ENCODE results near the gene CCDC88C.

The CCDC88C gene

DNA sequence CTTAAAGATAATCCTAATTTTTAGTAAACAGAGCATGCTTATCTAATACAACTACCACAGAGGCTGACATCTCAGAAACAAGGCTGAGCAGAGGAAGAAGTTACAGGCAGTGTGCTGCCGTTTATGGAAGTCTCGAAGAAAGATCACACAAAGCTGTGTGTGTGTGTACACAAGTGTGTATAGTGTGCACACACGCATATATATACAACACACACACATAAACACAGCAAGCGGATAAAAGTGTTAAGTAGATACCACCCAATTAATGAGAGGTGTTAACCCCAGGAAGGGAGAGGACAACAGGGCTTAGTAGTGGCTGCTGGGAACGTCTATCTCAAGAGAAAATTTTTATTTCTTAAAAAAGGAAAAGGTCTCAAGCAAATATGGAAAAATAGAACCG is 15.3 kb downstream of the CCDC88C start:
- H3K36me3 ChIP-seq (ENCODE audit: control insufficient read depth, insufficient read depth, low read length) = peaks cover 3% of the 10 kb centered on the region
- H3K27me3 ChIP-seq (ENCODE audit: control insufficient read depth, insufficient read depth, low read length) = no peaks in the 10 kb centered on the region
- H3K9ac ChIP-seq (ENCODE audit: low read length) = no peak overlapping the region
- no peaks in the 10 kb centered on the region for H3K4me1 ChIP-seq (ENCODE audit: control insufficient read depth, insufficient read depth, low read length)
- H3K4me3 ChIP-seq (ENCODE audit: low read length) = no peak overlapping the region
- H3K27ac ChIP-seq (ENCODE audit: low read depth, low read length) = no peak overlapping the region

DNA sequence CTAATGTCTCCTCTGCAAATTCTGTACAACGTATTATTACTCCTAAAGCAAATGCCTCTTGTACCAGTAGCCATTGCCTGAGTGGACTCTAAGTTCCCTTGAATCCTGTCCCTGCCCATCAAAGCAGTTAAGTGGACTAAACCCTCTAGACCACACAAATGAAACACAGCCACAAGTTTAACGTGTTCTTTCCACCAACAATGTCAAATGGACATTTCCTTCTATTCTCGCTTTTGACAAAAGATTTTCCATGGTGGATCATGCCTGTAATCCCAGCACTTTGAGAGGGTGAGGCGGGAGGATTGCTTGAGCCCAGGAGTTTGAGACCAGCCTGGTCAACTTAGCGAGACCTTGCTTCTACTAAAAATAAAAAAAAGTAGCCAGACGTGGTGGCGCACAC is 15.9 kb downstream of the CCDC88C start:
- Histone ChIP-seq H3K4me1 (ENCODE audit: control insufficient read depth, insufficient read depth, low read length) (no peaks in the 10 kb centered on the region), H3K9ac (ENCODE audit: low read length) (no peak overlapping the region), H3K4me3 (ENCODE audit: low read length) (no peak overlapping the region)

DNA sequence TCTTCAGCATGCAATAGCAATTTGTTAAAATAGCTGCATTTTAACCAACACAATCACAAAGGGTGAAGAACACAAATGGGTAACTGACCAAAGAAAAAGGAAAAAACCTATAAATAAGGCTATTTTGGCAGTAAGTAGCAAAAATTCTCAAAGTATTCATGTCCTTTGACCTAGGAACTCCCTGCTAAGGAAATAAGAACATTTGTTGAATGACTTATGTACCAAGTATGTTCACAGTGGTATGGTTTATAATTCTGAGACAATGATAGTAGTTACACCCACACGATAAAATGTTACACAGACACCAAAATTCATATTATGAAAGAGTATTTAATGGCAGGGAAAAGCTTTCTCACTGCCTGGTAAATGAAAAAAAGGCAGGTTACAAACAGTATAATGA is 16.9 kb downstream of the CCDC88C start:
- H3K4me1 ChIP-seq (ENCODE audit: control insufficient read depth, insufficient read depth, low read length) = no peaks in the 10 kb centered on the region
- no peak overlapping the region for H3K4me3 ChIP-seq (ENCODE audit: low read length)
- H3K27me3 ChIP-seq (ENCODE audit: control insufficient read depth, insufficient read depth, low read length) = no peaks in the 10 kb centered on the region
- no peak overlapping the region for H3K9ac ChIP-seq (ENCODE audit: low read length)
- no peaks in the 10 kb centered on the region for H3K36me3 ChIP-seq (ENCODE audit: control insufficient read depth, insufficient read depth, low read length)
- no peak overlapping the region for H3K27ac ChIP-seq (ENCODE audit: low read depth, low read length)

More for the DNA sequence above, 15.9 kb downstream of the CCDC88C start:
- Histone ChIP-seq H3K36me3 (ENCODE audit: control insufficient read depth, insufficient read depth, low read length) (no peaks in the 10 kb centered on the region), H3K27ac (ENCODE audit: low read depth, low read length) (no peak overlapping the region), H3K27me3 (ENCODE audit: control insufficient read depth, insufficient read depth, low read length) (no peaks in the 10 kb centered on the region)

GRCh38 chr14:91399868-91400640 is 17.6 kb downstream of the CCDC88C start:
- no peaks in the 10 kb centered on the region for H3K27me3 ChIP-seq (ENCODE audit: control insufficient read depth, insufficient read depth, low read length)
- no peaks in the 10 kb centered on the region for H3K36me3 ChIP-seq (ENCODE audit: control insufficient read depth, insufficient read depth, low read length)
- peak overlapping the region; percentile 42 for H3K4me3 ChIP-seq (ENCODE audit: low read length)
- no peak overlapping the region for H3K9ac ChIP-seq (ENCODE audit: low read length)
- H3K27ac ChIP-seq (ENCODE audit: low read depth, low read length) = no peak overlapping the region
- no peaks in the 10 kb centered on the region for H3K4me1 ChIP-seq (ENCODE audit: control insufficient read depth, insufficient read depth, low read length)

GRCh38 chr14:91398707-91399106 is 18.9 kb downstream of the CCDC88C start:
- no peak overlapping the region for H3K4me3 ChIP-seq (ENCODE audit: low read length)
- no peaks in the 10 kb centered on the region for H3K4me1 ChIP-seq (ENCODE audit: control insufficient read depth, insufficient read depth, low read length)
- H3K9ac ChIP-seq (ENCODE audit: low read length) = no peak overlapping the region
- H3K27ac ChIP-seq (ENCODE audit: low read depth, low read length) = no peak overlapping the region
- no peaks in the 10 kb centered on the region for H3K36me3 ChIP-seq (ENCODE audit: control insufficient read depth, insufficient read depth, low read length)
- H3K27me3 ChIP-seq (ENCODE audit: control insufficient read depth, insufficient read depth, low read length) = no peaks in the 10 kb centered on the region

DNA sequence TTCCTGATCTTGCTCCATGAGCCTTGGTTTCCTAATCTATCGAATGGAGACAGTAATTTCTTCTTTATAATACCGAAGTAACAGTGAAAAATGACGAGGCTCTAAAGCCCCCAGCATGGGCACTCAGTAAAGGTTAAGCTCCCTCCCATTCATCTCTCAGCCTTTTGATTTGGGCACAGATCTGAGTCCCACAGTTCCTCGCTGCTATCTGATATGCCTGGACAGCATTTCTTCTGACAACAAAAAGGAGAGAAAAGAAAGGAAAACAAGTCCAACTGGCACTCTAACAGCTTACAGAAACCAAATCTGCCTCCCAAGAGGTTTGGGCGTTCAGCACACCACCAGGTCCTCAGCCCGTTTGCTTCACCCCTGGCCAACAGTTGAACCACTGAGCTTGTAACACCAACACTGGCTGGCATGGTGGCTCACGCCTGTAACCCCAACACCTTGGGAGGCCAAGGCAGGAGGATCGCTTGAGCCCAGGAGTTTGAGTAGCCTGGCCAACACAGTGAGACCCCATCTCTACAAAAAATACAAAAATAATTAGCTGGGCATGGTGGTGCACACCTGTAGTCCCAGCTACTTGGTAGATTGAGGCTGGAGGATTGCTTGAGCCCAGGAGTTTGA is 19.5 kb downstream of the CCDC88C start:
- H3K36me3 ChIP-seq (ENCODE audit: control insufficient read depth, insufficient read depth, low read length) = no peaks in the 10 kb centered on the region
- no peak overlapping the region for H3K27ac ChIP-seq (ENCODE audit: low read depth, low read length)
- H3K4me1 ChIP-seq (ENCODE audit: control insufficient read depth, insufficient read depth, low read length) = no peaks in the 10 kb centered on the region
- no peak overlapping the region for H3K9ac ChIP-seq (ENCODE audit: low read length)
- H3K27me3 ChIP-seq (ENCODE audit: control insufficient read depth, insufficient read depth, low read length) = no peaks in the 10 kb centered on the region
- H3K4me3 ChIP-seq (ENCODE audit: low read length) = no peak overlapping the region

- Histone ChIP-seq H3K36me3 (ENCODE audit: control insufficient read depth, insufficient read depth, low read length) (no peaks in the 10 kb centered on the region), H3K4me1 (ENCODE audit: control insufficient read depth, insufficient read depth, low read length) (no peaks in the 10 kb centered on the region), H3K27ac (ENCODE audit: low read depth, low read length) (no peak overlapping the region), H3K4me3 (ENCODE audit: low read length) (no peak overlapping the region), H3K9ac (ENCODE audit: low read length) (no peak overlapping the region), H3K27me3 (ENCODE audit: control insufficient read depth, insufficient read depth, low read length) (no peaks in the 10 kb centered on the region)
Observed at GRCh38 chr14:91396959-91397815, 20.4 kb downstream of the CCDC88C start.

GRCh38 chr14:91396013-91396660 is 21.5 kb downstream of the CCDC88C start:
- Histone ChIP-seq H3K27me3 (ENCODE audit: control insufficient read depth, insufficient read depth, low read length) (no peaks in the 10 kb centered on the region), H3K4me3 (ENCODE audit: low read length) (peak overlapping the region; percentile 21), H3K36me3 (ENCODE audit: control insufficient read depth, insufficient read depth, low read length) (no peaks in the 10 kb centered on the region), H3K4me1 (ENCODE audit: control insufficient read depth, insufficient read depth, low read length) (no peaks in the 10 kb centered on the region), H3K27ac (ENCODE audit: low read depth, low read length) (no peak overlapping the region), H3K9ac (ENCODE audit: low read length) (no peak overlapping the region)

DNA sequence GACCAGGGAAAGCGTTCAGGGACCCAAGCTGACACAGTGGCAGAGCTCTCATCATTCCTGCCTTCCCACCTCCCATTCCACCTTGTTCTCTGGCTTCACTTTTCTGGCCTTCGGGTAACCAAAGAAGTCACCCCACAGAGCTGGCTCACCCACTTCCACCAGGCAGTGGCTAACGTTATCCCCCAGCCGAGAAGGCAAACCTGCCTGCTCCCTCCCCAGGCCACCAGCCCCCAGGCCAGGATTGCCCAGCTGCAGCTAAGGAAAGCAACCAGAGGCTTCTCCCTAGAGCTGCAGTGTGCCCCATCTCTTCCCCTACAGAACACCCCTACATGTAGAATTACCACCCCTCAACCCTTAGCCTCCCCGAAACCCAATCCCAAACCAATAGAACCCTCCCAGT is 22.2 kb downstream of the CCDC88C start:
- no peaks in the 10 kb centered on the region for H3K36me3 ChIP-seq (ENCODE audit: control insufficient read depth, insufficient read depth, low read length)
- H3K27ac ChIP-seq (ENCODE audit: low read depth, low read length) = no peak overlapping the region
- H3K4me1 ChIP-seq (ENCODE audit: control insufficient read depth, insufficient read depth, low read length) = no peaks in the 10 kb centered on the region
- no peaks in the 10 kb centered on the region for H3K27me3 ChIP-seq (ENCODE audit: control insufficient read depth, insufficient read depth, low read length)
- H3K9ac ChIP-seq (ENCODE audit: low read length) = no peak overlapping the region
- no peak overlapping the region for H3K4me3 ChIP-seq (ENCODE audit: low read length)

- H3K27ac ChIP-seq (ENCODE audit: low read depth, low read length) = no peak overlapping the region
- no peak overlapping the region for H3K4me3 ChIP-seq (ENCODE audit: low read length)
- no peaks in the 10 kb centered on the region for H3K4me1 ChIP-seq (ENCODE audit: control insufficient read depth, insufficient read depth, low read length)
- no peak overlapping the region for H3K9ac ChIP-seq (ENCODE audit: low read length)
- no peaks in the 10 kb centered on the region for H3K36me3 ChIP-seq (ENCODE audit: control insufficient read depth, insufficient read depth, low read length)
- H3K27me3 ChIP-seq (ENCODE audit: control insufficient read depth, insufficient read depth, low read length) = no peaks in the 10 kb centered on the region
Observed at GRCh38 chr14:91394105-91395081, 23.2 kb downstream of the CCDC88C start.

- no peak overlapping the region for H3K4me3 ChIP-seq (ENCODE audit: low read length)
- H3K27ac ChIP-seq (ENCODE audit: low read depth, low read length) = no peak overlapping the region
- H3K9ac ChIP-seq (ENCODE audit: low read length) = no peak overlapping the region
- no peaks in the 10 kb centered on the region for H3K4me1 ChIP-seq (ENCODE audit: control insufficient read depth, insufficient read depth, low read length)
- H3K36me3 ChIP-seq (ENCODE audit: control insufficient read depth, insufficient read depth, low read length) = no peaks in the 10 kb centered on the region
- no peaks in the 10 kb centered on the region for H3K27me3 ChIP-seq (ENCODE audit: control insufficient read depth, insufficient read depth, low read length)
Observed at GRCh38 chr14:91392623-91393303, 24.9 kb downstream of the CCDC88C start.

Data from rectal smooth muscle tissue (tissue), 1 donor.